T-helper 2 cell treated with Interferon-gamma antibody and Interleukin-4, amounts not matched to agents 100 ng/mL and 5 ng/mL, for 36 hours (primary cell): Measurements from ENCODE around the gene AGO1. TPM values are rescaled to one million over a fixed set of nuclear protein-coding genes. Genes with fewer than 3 reads are reported as not detected.
"Not testable (repeated sequence)": the region's sequence is repeated elsewhere in the genome, so short reads cannot be mapped to it uniquely, and the experiment has no call there.

Source experiments
- intact Hi-C: fragments of 100-400 bp; cut with micrococcal nuclease; formaldehyde crosslinking; loops from one replicate; pipeline ENCODE4 v1.15.1; 2023
- total RNA-seq: library from RNA; stranded (reverse); gene quantifications from 2 replicates; pipeline ENCODE4 v1.2.3, GENCODE V29; 2022

Gene AGO1
- total RNA-seq, 1 donor from 2014 or later = 23.2 TPM

DNA sequence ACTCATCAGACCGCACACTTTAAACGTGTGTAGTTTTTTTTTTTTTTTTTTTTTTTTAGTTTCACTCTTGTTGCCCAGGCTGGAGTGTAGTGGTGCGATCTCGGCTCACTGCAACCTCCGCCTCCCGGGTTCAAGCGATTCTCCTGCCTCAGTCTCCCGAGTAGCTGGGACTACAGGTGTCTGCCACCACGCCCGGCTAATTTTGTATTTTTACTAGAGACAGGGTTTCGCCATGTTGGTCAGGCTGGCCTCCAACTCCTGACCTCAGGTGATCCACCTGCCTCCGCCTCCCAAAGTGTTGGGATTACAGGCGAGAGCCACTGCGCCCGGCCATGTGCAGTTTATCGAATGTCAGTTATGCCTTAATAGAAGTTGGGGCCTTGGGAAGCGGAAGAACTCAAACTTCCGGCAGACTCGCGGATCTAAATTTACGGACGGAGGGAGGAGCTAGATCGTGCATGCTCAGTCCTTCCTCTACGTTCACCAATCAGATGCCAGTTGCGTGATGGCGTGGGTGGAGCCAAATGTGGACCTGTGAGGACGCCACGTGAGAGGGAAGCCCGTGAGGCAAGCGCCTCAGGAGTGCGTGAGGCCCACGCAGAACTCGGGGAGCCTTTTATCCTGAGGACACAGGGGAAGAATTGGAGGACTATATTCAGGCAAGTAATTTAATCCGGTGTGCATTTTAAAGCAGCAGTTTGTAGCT lies 13.6 kb upstream of the AGO1 start:
- intact Hi-C loops = not testable (repeated sequence)

DNA sequence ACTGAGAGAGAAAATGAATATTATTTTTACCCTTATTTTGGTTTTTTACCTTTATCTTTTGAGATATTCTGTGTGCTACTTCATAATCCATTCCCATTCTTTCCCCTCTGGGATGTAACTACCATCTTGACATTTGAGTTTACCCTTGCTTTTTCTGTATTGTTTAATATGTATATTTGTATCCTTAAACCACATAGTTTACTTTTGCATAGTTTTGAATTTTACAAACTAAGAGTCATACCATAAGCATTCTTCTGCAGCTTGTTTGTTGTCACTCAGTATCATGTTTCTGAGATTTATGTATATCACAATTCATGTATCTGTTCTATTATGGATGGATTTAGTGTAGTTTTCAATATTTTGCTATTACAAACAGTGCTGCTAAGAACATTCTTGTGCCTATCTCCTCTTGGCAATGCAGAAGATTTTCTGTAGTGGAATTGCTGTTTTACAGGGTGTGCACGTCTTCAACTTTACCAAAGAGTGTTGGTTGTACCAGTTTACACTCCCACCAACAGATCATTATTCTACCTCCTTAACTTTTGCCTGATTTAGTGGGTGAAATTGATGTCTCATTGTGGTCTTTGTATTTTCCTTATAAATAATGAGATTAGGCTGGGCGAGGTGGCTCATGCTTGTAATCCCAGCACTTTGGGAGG lies 12.2 kb upstream of the AGO1 start:
- intact Hi-C loops = no loop called here

DNA sequence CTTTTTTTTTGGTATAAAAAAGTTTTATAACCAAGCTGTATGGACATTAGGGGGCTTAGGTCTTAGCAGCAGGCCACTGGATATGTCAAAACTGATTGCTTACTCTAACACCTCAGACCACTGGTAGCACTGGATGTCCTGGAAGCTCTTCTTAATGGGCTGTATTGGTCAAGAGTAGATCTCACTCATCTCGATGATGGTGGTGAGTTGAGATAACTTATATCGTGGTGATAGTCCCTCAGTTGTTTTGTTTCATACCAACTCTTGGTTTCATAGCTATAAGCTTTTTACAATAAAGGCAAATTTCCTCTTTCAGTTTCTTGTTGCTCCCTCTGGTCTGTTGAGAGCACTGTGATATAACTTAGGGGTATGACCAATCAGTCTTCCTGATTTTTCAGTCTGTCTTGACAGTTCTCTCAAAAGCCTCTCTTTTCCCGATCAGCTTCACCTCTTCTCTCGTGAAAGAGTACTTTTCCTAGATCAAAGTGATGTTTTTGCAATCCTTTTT lies 9.7 kb upstream of the AGO1 start:
- intact Hi-C loops = no loop called here

DNA sequence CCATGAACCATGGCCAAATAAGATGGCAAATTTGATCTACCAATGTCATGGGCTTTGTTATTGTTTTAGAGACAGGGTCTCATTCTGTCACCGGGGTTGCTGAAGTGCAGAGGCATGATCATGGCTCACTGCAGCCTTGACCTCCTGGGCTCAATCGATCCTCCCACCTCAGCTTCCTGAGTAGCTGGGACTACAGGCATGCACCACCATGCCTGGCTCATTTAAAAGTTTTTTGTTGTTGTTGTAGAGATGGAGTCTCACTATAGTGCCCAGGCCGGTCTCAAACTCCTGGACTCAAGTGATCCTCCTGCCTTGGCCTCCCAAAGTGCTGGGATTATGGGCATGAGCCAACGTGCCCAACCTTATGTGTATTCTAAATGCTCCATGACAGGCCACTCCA lies 8.9 kb upstream of the AGO1 start:
- intact Hi-C loops = not testable (repeated sequence)

DNA sequence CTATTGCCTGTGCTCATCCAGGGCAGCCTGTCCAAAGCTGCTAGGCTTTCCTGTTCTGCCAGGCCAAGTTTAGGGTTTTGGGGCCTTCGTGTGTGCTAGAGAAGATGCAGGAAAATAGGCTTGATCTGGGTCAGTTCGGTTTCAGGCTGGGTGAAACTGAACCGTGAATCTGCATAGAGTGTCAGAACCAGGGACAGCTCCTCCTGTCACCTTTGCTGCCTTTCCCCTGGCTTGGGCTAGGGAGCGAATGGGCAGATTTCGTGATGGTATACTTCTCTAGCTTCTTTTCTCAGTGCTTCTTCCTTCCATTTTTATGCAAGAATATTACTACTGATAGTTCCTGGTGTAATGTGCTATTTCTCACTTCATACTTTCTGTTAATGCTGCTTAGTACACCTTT lies 6.0 kb upstream of the AGO1 start:
- intact Hi-C loops = no loop called here

DNA sequence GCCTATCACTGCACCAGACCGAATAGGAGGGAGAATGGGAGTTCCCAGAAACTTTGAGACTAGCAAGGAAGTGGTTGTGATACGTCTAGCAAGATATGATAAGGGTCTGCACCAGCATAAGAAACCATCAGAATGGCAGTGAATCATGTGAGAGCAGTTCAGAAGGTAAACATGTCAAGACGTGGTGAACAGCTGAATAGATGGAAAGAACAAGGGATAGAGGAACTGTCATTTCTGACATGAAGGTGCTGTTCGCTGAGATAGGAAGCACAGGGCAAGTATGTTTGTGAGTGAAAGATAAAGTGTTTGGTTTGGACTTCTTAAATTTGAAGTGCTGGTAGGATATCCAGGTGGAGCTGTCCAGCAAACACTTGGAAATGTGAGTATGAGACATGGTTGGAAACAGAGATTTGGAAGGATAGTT lies 1.1 kb upstream of the AGO1 start:
- intact Hi-C loops = loop anchor here (2.0 kb wide), 2 partner anchors 49 to 61 kb away; partner anchors contain the start of gene AGO3

DNA sequence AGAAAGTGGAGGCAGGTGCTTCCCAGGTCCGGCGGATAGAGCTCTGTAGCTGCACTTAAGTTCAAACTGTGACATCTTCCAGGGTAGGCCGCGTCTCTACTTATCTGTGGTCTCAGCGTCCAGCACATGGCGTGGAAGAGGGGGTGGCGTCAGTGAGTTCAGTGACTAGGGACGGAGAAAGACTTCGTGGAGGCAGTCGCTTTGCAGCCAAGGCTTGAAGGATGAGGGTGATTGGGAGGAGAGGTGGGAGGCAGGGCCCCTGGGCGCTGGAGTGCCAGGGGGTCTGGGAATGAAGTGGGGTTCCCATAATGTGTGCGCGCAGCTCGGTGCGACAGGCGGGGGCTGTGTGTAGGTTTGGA lies 444 bp upstream of the AGO1 start:
- intact Hi-C loops = loop anchor here (2.0 kb wide), 2 partner anchors 48 to 60 kb away; partner anchors contain the start of gene AGO3

DNA sequence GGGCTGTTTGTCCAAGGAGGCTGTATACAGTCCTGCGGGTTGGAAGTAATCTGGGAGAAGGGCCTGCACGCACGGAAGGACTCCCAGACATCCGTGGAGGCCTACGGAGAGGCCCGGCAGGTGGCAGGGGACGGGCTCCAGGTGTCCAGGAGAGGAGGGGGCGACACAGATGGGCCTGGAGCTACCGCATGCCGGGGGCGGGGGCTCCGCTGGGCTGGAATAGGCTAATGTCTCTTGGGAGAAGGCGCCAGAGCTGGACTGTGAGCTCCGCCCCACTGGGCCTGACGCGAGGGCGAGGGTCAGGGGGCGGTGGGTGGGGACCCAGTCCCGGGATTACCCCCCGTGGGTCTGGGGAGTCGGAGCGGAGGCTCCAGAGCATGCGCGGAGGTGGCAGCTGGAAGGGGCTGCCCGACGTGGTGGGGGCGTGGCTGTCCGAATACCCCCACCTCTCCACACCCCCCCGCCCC lies 659 bp downstream of the AGO1 start:
- intact Hi-C loops = loop anchor here (1.0 to 2.0 kb wide), 3 partner anchors 47 to 205 kb away; partner anchors contain the start of genes ADPRS and AGO3

DNA sequence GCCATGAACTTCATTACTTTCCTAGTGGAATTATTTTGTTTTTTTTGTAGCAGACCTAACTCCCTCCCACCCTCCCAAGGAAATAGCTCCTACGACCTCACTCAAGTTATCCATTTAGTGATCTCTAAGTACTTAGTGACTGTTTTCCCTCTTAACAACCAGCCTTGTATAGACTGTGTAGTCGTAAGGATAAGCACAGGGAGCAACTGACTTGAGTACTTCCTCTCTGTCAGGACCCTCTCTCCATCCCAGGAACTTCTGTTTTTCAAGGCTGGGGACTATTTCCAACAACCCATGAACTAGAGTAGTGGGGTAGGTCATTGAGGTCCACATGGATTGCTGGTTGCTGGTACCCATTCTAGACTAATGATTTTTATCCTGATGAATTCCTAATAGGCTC lies 1.9 kb downstream of the AGO1 start:
- intact Hi-C loops = no loop called here

DNA sequence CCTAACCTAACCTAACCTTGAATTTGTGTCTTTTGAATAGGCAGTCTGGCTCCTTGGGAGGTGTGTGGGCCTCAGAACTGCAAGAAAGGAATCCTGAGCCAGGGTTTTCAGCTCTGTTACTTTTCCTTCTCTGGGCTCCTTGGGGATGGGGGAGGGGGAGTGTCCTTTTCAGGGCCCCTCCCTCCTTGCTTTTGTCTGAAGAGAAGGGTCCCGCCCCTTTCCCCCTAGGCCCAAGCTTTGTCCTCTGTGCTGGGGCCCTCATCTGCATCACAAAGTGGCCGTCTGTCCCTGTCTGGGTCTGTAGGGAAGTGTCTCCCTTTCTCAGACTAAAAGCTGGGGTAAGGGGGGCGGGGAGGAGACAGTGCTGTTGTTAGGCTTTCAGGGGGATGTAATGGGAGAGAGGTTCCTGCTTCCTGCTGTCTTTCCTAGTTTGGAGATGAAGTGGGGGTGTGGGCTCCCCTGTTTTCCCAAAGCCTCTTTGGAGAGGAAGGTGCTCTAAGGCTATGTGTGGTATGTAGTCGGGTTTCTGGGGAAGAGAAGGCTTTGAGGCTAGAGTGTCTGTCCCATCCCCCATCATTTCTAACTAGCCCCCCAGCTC lies 3.1 kb downstream of the AGO1 start:
- intact Hi-C loops = no loop called here

DNA sequence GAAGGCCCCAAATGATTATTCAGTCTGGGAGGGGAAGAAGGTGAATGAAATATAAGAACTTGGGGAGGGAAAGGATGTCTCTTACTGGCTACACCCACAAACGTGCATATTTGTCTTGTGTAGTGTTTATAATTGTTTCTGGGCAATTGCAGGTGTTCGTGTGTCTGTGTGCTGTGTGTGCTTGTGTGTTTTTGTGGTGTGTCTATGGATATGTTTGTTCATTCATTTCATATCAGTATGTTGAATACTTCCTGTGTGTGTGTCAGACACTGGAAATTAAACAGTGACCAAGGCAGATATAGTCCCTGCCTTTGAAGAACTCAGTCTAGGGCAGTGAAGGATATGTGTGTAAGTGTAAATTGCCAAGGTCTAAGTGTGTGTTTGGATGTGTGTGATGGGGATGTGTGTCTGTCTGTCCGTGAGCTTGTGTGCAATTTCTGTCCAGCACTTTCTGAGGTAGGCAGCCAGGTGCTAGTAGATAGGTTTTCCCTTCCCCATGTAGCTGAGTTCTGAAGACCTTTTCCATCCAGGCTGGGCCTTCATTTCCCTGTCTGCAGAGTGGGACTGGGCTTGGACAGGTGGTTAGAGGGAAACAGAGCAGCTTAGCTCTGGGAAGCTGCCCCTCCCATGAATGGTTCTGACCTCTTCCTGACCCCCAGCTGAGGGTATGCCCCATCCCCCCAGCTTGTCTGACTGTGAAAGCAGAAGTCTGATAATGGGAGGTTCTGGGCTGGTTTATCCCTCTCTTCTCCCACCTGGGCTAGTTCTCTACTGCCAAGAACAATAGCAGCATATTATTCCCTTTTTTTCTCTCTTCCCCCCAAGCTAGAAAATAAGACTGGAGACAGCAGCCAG lies 3.8 kb downstream of the AGO1 start:
- intact Hi-C loops = no loop called here

DNA sequence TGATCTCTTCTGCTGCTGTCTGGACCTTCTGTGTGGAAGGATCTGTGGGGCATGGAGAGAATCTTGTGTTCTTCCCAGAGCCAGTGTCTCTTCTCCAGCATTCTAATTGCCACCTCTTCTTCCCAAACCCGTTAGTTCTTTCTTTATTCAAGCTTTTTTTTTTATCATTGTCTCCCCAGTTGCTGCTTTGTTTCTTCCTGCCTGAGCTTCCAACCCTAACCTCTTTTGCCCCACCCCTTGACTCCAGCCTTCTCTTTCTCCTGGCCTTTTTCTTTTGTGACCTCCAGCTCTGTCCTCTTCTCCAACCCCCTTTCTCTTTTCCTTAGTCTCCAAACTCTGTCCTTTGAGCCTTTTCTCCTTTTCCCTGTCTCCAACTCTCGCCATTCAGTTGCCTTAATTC lies 4.5 kb downstream of the AGO1 start:
- intact Hi-C loops = no loop called here

DNA sequence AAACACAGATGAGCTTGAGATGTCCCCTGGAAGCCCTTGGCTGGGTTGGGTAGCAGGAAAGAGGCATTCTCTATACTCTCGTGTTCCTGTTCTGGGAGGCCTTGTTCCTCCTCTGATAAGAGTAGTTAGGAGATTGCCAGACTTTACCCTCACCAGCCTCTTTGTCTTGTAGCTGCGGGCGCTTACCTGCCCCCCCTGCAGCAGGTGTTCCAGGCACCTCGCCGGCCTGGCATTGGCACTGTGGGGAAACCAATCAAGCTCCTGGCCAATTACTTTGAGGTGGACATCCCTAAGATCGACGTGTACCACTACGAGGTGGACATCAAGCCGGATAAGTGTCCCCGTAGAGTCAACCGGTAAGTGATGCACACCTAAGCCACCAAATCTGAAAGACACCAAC lies 5.2 kb downstream of the AGO1 start:
- intact Hi-C loops = no loop called here

DNA sequence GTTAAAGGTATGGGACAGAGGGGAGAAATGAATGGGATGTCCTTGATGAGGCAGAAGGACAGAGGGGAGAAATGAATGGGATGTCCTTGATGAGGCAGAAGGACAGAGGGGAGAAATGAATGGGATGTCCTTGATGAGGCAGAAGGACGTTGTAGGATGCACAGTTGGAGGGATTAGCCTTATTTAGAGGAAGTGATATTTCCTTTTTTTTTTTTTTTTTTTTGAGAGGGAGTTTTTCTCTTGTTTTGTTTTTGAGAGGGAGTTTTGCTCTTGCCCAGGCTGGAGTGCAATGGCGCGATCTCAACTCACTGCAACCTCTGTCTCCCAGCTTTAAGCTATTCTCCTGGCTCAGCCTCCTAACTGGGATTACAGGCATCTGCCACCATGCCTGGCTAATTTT lies 6.0 kb downstream of the AGO1 start:
- intact Hi-C loops = not testable (repeated sequence)

DNA sequence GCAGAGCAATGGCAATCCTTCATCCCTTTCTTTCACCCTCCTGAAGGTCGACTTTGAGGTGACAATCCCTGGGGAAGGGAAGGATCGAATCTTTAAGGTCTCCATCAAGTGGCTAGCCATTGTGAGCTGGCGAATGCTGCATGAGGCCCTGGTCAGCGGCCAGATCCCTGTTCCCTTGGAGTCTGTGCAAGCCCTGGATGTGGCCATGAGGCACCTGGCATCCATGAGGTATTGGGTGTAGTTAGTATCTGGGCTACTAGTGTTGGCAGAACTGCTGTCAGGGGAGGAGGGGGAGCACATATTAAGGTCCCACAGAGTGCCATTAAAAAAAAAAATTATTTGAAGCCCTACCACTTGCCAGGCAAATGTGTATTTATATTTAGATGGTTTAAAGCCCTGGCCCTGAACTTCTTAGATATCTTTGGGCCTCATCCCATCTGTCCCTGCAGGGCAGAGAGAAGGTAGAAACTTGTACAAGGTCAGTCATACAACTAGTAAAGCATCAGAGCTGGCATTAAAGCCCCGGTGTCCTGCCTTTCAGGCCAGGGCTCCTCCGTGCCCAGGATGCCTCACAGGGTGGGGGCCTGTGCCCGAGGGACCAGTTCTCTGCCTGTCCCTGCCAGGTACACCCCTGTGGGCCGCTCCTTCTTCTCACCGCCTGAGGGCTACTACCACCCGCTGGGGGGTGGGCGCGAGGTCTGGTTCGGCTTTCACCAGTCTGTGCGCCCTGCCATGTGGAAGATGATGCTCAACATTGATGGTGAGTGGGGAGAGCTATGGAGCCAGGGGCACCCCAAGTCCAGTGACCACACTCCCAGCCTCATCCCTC lies 10.3 kb downstream of the AGO1 start:
- intact Hi-C loops = no loop called here

DNA sequence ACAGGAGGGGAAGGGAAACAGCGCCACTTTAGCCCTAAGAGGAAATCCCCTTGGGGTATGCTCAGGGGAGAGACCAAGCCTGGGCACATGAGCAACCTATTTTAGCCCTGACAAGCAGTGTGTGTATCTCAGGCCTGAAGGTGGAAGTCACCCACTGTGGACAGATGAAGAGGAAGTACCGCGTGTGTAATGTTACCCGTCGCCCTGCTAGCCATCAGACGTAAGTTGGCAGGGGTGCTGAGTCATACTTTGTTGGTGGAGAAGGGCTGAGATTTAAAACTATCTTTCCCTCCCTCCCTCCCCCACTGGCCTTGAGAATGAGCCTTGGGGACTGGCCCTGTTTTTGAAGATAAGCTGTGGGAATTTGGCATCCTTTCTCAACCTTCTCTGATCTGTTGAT lies 11.2 kb downstream of the AGO1 start:
- intact Hi-C loops = no loop called here

DNA sequence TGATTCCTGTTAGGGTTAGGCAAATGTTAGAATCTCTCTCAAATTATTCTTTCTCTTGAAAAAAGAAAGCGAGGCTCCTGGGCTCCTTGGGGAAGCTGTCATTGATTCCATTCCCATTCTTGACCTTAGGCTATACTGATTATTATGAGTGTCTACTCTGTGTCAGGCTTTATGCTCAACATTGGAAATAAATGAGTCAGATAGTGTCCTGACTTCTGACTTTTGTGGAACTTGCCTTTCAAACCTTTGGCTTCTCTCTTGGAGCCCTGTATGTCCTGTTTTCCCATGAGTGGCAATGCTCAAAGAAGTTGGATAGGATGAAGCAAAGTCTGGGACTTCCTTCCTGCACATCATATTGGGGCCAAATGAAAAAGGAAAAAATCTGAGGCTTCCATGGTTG lies 11.6 kb downstream of the AGO1 start:
- intact Hi-C loops = no loop called here

DNA sequence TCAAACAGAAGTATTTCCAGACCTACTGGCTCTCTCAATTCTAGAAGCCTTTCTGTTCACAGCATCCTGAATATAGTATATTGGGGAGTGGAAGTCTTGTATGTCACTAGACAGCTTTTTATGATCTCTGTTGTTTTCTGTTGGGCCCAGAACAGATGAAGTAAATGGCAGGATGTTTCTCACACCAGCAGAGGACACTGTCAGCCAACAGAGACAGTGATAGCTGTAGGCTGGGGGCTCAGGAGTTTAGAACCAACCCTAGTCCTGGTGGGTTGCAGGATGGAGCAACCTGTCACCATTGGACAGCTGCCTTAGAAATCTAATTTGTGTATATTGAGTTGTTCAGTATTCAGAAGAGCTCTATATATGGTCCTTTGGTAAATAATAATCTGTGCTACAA lies 16.9 kb downstream of the AGO1 start:
- intact Hi-C loops = no loop called here

DNA sequence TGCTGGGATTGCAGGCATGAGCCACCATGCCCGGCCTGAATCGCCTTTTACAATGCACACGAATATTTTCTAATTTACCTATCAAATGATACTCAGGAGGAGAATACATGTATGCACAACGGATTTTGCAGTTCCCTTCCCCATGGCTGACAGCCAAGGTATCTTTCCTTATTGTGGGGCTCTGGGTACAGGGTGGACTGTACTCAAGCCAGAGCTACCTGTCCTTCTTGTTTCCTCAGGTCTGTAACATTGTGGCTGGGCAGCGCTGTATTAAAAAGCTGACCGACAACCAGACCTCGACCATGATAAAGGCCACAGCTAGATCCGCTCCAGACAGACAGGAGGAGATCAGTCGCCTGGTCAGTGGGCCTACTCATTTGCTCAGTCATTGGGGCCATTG lies 18.2 kb downstream of the AGO1 start:
- intact Hi-C loops = no loop called here

DNA sequence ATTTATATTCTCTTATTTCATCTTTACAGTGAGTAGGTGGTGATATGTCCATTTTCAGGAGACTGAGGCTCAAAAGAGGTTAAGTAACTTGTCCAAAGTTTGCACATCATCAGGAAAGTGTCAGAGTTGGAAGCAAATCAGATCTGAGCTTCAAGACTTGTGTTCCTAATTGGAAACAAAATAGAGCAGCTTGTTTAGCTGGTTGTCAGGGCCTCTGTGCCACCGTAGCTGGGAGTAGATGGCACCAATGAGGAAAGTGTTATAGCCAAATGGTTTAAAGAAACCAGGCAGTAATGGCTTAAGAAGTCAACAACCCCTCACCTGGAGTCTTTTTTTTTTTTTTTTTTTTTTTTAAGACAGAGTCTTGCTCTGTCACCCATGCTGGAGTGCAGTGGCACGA lies 19.7 kb downstream of the AGO1 start:
- intact Hi-C loops = no loop called here

DNA sequence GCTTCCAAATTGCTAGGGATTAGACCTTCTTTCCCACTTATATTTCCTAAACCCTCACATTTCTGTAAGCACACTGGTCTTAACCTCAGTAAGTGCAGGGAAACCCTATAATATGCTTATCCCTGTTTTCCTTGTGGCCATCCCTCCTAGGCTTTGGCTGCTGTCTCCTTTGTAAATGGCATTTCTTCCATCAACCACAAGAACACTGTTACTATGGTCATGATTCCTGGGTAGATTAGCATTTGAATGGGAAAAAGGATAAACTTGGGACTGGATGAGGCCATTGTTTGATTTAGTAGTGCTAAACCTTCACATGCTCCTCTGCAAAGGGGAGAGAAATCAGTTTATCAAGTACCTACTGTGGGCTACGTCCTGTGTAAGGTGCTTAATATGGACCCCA lies 31.7 kb downstream of the AGO1 start:
- intact Hi-C loops = no loop called here
